ENCODE results near the gene SPRY4. TPM values are rescaled to one million over a fixed set of nuclear protein-coding genes. Genes with fewer than 3 reads are reported as not detected.
"Not testable (repeated sequence)": the region's sequence is repeated elsewhere in the genome, so short reads cannot be mapped to it uniquely, and the experiment has no call there.

Gene SPRY4
- total RNA-seq, 1 experiment from 2014 or later = 7.7 TPM

GRCh38 chr5:142364251-142365145, 39.7 kb upstream of the SPRY4 start:
- H3K36me3 Mint-ChIP-seq (ENCODE audit: insufficient read depth, unreplicated experiment) = peaks cover 5% of the 10 kb centered on the region
- H3K4me3 ChIP-seq (ENCODE audit: low read depth, low read length) = no peak overlapping the region
- H3K27me3 ChIP-seq (replicated peaks; ENCODE audit: control insufficient read depth, insufficient read depth, low read length) = no peaks in the 10 kb centered on the region
- H3K4me3 Mint-ChIP-seq (ENCODE audit: unreplicated experiment) = no peak overlapping the region
- H3K4me1 ChIP-seq = peaks cover 25% of the 10 kb centered on the region
- no peak for DNase-seq
- no peaks in the 10 kb centered on the region for H3K9me3 ChIP-seq
- no peaks in the 10 kb centered on the region for H3K27me3 Mint-ChIP-seq (ENCODE audit: insufficient read depth, unreplicated experiment)
- no peaks in the 10 kb centered on the region for H3K36me3 ChIP-seq (ENCODE audit: control insufficient read depth, insufficient read depth, low read length)
- peaks cover 22% of the 10 kb centered on the region for H3K4me1 Mint-ChIP-seq (ENCODE audit: low read depth, unreplicated experiment)
- H3K9me3 Mint-ChIP-seq (ENCODE audit: unreplicated experiment) = no peaks in the 10 kb centered on the region
- ChIA-PET CTCF (no interaction called here), POLR2A (no interaction called here)
- TF ChIP-seq, protein P1, sequence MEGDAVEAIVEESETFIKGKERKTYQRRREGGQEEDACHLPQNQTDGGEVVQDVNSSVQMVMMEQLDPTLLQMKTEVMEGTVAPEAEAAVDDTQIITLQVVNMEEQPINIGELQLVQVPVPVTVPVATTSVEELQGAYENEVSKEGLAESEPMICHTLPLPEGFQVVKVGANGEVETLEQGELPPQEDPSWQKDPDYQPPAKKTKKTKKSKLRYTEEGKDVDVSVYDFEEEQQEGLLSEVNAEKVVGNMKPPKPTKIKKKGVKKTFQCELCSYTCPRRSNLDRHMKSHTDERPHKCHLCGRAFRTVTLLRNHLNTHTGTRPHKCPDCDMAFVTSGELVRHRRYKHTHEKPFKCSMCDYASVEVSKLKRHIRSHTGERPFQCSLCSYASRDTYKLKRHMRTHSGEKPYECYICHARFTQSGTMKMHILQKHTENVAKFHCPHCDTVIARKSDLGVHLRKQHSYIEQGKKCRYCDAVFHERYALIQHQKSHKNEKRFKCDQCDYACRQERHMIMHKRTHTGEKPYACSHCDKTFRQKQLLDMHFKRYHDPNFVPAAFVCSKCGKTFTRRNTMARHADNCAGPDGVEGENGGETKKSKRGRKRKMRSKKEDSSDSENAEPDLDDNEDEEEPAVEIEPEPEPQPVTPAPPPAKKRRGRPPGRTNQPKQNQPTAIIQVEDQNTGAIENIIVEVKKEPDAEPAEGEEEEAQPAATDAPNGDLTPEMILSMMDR (IDR thresholded peaks at IDR 0.05; ENCODE audit: insufficient read depth in 1 of 2, low read depth in 1 of 2, low read length in 1 of 2, severe bottlenecking in 1 of 2, unreplicated experiment in 1 of 2) = no peak
- BruUV-seq (replicated peaks) = no TSS peak
- intact Hi-C loops (cut with micrococcal nuclease; ENCODE audit: unreplicated experiment) = no loop called here
- H3K27ac Mint-ChIP-seq (ENCODE audit: unreplicated experiment) = no peak overlapping the region

GRCh38 chr5:142363619-142363963, 38.8 kb upstream of the SPRY4 start:
- TF ChIP-seq, protein P1 (IDR thresholded peaks at IDR 0.05; ENCODE audit: insufficient read depth in 1 of 2, low read depth in 1 of 2, low read length in 1 of 2, severe bottlenecking in 1 of 2, unreplicated experiment in 1 of 2) = no peak
- no peaks in the 10 kb centered on the region for H3K9me3 Mint-ChIP-seq (ENCODE audit: unreplicated experiment)
- no TSS peak for BruUV-seq (replicated peaks)
- peaks cover 22% of the 10 kb centered on the region for H3K4me1 Mint-ChIP-seq (ENCODE audit: low read depth, unreplicated experiment)
- CTCF ChIA-PET = no interaction called here
- no peak for DNase-seq
- intact Hi-C loops (cut with micrococcal nuclease; ENCODE audit: unreplicated experiment) = no loop called here
- peak overlapping the region; percentile 97 for H3K27ac Mint-ChIP-seq (ENCODE audit: unreplicated experiment)
- no peak overlapping the region for H3K4me3 ChIP-seq (ENCODE audit: low read depth, low read length)
- no peaks in the 10 kb centered on the region for H3K9me3 ChIP-seq
- no peaks in the 10 kb centered on the region for H3K36me3 ChIP-seq (ENCODE audit: control insufficient read depth, insufficient read depth, low read length)
- H3K36me3 Mint-ChIP-seq (ENCODE audit: insufficient read depth, unreplicated experiment) = peaks cover 5% of the 10 kb centered on the region
- POLR2A ChIA-PET = no interaction called here
- H3K4me1 ChIP-seq = peaks cover 28% of the 10 kb centered on the region
- no peaks in the 10 kb centered on the region for H3K27me3 ChIP-seq (replicated peaks; ENCODE audit: control insufficient read depth, insufficient read depth, low read length)
- no peaks in the 10 kb centered on the region for H3K27me3 Mint-ChIP-seq (ENCODE audit: insufficient read depth, unreplicated experiment)
- no peak overlapping the region for H3K4me3 Mint-ChIP-seq (ENCODE audit: unreplicated experiment)

DNA sequence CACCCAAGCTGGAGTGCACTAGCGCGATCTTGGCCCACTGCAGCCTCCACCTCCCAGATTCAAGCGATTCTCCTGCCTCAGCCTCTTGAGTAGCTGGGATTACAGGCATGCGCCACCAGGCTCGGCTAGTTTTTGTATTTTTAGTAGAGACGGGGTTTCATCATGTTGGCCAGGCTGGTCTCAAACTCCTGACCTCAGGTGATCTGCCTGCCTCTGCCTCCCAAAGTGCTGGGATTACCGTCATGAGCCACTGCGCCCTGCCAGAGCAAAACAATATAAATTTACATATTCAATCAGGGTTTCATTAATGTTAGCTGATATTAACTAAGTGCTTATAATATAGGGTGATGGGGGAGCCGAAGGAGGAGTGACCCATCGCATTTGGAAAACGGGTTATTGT, 37.4 kb upstream of the SPRY4 start:
- CTCF ChIA-PET; POLR2A ChIA-PET; H3K4me3 ChIP-seq (ENCODE audit: low read depth, low read length); BruUV-seq (replicated peaks); DNase-seq; H3K27me3 ChIP-seq (replicated peaks; ENCODE audit: control insufficient read depth, insufficient read depth, low read length); H3K36me3 ChIP-seq (ENCODE audit: control insufficient read depth, insufficient read depth, low read length); H3K9me3 ChIP-seq; H3K4me3 Mint-ChIP-seq (ENCODE audit: unreplicated experiment); intact Hi-C loops (cut with micrococcal nuclease; ENCODE audit: unreplicated experiment); H3K36me3 Mint-ChIP-seq (ENCODE audit: insufficient read depth, unreplicated experiment); H3K9me3 Mint-ChIP-seq (ENCODE audit: unreplicated experiment); H3K27me3 Mint-ChIP-seq (ENCODE audit: insufficient read depth, unreplicated experiment): not testable (repeated sequence)
- Mint-ChIP-seq H3K27ac (ENCODE audit: unreplicated experiment) (peak overlapping the region; percentile 97), H3K4me1 (ENCODE audit: low read depth, unreplicated experiment) (peaks cover 22% of the 10 kb centered on the region)
- peaks cover 33% of the 10 kb centered on the region for H3K4me1 ChIP-seq
